ENCODE data around the gene PPP2R2D.

PPP2R2D gene

DNA sequence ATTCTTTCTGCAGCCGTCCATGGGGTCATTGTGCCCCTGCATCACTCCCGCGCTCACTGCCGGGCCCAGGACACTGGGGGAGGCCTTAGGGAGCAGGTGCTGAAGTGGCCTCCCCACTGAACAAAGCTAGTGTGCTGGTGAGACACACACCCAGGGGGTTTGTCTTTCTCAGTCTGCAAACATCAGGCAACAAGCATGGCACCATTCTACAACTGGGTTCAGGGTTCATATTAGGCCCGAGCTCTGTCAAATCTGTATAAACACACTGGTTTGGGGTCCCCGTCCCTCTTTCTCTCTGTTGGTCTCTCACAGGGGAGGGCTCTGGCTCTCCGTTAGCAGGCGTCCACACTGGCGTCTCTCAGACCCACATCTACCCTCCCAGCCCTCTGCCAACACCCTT is 11.1 kb upstream of the PPP2R2D start:
- DNase-seq (ENCODE audit: low read depth in 3 of 3): no peak

- DNase-seq (ENCODE audit: low read depth in 3 of 3): no peak
Measured at GRCh38 chr10:131890276-131891195, 10.3 kb upstream of the PPP2R2D start.

DNA sequence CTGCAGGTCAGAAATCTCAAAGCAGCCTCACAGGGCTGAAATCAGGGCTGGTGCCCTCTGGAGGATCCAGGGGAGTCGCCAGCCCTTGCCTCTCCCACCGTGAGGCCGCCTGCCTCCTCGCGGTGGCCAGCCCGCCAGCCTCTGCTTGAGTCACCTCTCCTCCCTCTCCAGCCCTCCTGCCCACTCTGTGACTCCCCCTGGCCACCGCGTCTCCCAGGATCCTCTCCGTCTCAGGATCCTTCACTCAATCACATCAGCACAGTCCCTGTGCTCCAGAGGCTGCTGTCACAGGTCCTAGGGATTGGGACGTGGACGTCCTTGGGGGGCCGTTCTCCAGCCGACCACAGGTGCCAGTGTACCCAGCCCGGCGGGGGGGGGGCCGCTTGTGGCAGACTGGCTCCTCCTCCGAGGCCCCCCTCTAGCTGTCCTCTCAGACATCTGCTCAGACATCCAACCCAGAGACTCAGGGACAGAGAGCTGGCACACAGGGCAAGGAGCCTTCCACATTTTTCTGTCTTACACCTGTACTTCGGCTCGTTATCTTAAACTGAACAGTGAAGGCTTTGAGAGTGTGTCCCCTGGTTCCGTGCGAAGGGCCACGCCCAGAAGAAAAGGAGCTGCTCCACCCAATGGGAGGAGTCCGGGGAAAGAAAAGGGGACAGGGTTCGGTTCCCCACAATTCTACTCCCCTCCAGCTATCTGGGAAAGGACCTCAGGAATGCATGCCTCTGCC is 9.4 kb upstream of the PPP2R2D start:
- no peak for DNase-seq (ENCODE audit: low read depth in 3 of 3)

DNA sequence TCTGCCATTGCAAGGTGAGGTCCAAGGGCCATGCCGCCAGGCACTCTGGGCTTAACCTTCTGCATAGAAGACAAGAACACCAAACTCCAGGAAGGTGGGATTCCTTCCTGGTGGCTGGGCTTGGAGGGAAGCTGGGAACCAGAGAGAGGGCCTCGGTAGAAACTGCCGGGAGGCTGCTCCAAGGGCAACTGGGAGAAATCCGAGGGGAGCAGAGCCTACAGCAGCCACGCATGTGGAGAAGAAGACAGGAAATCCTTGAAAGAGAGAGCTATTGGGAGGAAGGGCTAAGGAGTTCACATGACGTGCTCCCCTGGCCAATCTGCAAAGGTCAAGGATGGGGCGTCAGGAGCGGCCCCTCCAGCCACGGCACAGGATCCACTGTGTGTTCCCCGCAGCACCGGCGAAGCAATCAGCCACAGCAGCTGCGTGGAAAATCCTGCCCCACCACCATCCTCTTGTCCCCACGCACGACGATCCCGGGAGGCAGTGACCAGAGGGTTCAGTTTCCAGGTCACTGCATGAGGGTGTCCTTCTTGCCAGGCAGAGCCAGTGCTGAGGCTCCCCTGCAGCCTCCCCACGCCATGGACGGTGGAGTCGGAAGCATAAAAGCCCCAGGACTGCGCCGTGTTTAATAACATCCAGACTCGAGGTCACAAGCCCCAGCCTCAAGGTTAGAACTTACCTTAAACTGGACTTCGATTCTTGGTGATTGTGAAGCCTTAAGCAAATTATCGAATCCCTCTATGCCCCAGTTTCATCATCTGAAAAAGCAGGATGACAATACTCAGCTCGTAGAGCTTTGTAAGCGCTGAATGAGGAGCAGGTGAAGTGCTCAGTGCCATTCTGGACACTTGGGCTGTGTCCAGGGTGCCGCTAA is 8.6 kb upstream of the PPP2R2D start:
- DNase-seq (ENCODE audit: low read depth in 3 of 3): no peak

- no peak for DNase-seq (ENCODE audit: low read depth in 3 of 3)
Measured at GRCh38 chr10:131892806-131893675, 7.8 kb upstream of the PPP2R2D start.

DNA sequence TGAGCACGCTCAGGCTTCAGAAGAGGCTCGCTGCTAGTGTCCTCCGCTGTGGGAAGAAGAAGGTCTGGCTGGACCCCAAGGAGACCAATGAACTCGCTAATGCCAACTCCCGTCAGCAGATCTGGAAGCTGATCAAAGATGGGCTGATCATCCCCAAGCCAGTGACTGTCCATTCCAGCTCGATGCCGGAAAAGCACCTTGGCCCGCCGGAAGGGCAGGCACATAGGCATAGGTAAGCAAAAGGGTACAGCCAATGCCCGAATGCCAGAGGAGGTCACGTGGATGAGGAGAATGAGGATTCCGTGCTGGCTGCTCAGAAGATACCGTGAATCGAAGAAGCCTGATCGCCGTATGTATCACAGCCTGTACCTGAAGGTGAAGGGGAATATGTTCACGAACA is 5.7 kb upstream of the PPP2R2D start:
- DNase-seq (ENCODE audit: low read depth in 3 of 3): no peak

GRCh38 chr10:131896403-131896802 is 4.4 kb upstream of the PPP2R2D start:
- no peak for DNase-seq (ENCODE audit: low read depth in 3 of 3)

DNA sequence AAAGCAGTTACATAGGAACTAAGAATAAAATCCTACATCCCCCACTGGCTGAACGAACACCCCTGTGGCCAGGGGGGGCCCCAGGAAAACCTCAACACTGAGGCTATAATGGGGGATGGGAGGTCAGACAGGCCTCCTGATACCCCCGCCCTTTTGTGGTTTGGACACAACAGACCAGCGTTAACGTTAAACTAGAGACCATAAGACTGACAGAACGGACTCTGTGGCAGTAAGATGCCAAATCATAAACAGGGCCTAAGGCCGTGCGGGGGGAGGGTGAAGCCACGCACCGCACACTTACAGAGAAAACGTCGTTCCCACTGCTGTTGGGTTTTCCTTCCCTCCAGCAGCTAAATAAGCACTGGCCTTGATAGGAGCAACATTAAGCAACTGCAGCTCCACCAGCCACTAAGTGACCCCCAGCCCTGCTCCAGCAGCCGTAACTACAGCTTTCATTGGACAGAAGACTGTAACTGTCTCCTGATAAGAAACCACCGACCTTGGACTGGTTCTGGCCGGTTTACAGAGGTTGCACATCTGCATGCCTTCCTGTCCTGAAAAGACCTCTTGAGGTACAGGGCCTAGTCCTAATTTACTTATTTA is 3.4 kb upstream of the PPP2R2D start:
- DNase-seq (ENCODE audit: low read depth in 3 of 3): no peak

DNA sequence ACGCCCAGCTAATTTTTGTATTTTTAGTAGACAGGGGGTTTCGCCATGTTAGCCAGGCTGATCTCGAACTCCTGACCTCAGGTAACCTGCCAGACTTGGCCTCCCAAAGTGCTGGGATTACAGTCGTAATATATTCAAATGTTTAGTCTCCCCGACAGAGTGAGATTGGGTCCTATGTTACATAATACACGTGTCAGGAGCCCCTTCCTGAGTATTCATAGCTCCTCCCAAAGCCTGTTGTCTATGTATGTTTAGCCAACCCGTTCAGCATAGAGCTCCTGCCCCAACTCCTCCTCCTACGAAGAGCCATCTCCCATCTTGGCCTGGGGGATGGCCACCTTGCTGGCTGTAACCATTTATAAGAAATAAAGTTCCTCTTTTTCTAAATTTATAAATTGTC is 2.7 kb upstream of the PPP2R2D start:
- no peak for DNase-seq (ENCODE audit: low read depth in 3 of 3)

DNA sequence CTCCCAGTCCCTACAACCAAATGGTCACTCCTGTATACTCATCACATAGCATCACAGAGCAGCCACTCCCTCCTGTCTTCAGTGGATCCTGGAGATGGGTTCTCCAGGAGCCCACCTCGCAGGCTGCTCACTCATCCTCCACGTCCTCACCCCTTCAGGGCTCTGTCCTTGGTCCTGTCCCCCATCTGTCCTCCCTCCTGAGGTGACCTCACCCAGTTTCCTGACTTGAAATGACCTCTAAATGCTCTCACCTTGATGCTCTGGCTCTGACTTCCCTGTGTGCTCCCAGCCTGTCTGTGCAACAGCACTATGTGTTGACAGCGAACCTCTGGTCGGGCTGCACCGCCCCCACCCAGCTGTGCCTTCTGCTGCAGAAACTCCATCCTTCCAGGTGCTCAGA is 2.1 kb upstream of the PPP2R2D start:
- DNase-seq (ENCODE audit: low read depth in 3 of 3): no peak

DNA sequence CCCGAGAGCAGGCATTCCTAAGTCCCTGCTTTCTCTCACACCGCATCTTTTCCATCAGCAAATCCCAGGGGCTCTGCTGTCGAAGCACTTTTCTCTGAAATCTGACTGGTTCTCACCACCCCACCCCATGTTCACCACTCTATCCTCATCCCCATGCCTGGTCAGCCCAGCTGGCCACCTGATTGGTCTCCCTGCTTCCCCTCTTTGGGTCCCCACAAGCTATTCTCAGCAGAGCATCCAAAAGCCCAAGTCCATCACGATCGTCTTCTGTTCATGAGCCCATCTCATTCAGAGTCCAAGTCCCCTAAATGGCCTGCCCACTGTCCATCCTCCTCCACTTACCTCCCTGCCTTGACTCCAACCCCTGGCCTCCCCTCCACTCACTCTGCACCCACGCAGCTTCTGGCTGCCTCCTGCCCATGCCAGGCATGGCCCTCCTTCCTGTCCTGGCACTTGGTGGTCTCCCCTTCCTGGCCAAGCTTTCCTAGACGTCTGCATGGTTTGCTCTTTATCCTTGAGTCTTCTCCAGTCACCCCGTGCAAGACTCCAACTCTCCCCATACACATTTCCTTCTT is 1.6 kb upstream of the PPP2R2D start:
- DNase-seq (ENCODE audit: low read depth in 3 of 3): no peak

DNA sequence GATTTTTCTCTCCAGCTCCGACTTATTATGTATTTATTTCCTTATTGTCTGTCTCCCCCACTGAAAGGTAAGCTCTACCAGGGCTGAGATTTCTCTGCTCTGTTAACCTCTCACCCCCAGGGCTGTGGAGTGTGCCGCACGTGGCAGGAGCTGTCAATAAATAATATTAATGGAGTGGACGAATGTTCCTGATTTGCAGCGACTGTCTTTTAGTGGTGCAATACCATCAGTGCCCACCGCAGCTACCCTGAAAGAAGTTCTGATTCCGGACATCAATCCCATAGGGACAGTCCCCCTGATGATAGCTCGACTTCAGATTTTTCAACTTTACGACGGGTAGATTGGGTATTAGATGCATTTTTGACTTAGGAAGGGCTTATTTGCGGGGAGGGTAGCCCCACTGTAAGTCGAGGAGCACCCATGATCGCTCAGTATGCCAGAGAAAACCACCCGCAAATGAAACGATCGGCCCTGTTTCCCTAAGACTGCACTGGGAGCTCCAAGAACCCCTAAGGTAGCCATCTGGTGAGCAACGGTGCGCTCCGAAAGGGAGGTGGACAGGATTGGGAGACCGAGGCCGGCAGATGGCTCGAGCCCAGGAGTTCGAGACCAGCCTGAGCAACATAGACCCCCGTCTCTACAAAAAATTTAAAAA is 986 bp upstream of the PPP2R2D start:
- DNase-seq (ENCODE audit: low read depth in 3 of 3): no peak

- peak in 1 of 3 experiments; percentile 39 for DNase-seq (ENCODE audit: low read depth in 3 of 3)
Measured at GRCh38 chr10:131901181-131901829, 497 bp downstream of the PPP2R2D start.

DNA sequence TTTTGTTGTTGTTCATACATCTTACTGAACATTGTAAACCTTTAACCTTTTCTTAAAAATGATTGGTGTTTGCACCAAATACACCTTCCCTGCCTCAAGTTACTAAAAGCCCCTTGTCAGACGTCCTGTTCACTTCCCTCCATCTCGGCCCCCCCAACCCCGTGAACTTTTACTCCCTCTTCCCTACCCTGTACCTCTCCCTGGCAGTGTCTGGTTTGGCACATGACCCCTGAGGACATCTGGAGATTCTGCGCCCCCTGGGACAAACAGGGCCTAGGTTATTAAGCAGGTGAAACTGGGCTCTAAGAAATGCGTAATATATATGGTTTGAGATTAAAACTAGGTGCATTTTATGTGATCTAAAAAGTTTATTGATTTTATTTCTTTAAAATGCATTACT is 1.4 kb downstream of the PPP2R2D start:
- no peak for DNase-seq (ENCODE audit: low read depth in 3 of 3)

DNA sequence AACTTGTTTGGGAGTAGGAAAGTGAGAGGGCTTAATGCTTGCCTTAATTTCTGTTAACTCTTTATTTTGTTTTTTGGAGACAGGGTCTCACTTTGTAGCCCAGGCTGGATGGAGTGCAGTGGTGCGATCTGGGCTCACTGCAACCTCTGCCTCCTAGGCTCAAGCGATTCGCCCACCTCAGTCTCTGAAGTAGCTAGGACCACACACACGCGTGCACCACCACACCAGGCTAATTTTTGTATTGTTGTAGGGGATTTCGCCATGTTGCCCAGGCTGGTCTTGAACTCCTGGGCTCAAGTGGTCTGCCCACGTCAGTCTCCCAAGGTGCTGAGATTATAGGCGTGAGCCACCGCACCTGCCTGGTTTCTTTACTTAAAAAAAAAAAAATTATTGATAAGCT is 1.9 kb downstream of the PPP2R2D start:
- DNase-seq (ENCODE audit: low read depth in 3 of 3): no peak

DNA sequence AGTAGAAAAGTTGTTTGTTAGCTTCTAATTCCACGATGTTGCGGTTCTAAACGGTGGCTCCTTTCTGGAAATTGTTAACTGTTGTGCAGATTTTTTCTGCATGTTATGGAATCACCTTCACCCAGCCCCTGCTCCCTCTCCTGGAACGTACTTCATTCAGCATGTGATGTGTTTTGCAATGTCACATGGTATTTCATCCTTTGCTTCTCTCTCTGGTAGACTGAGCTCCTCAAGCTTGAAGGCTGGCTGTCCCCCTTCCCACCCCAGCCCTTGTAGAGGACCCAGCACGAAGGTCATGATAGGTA is 4.4 kb downstream of the PPP2R2D start:
- DNase-seq (ENCODE audit: low read depth in 3 of 3): no peak

- no peak for DNase-seq (ENCODE audit: low read depth in 3 of 3)
Measured at GRCh38 chr10:131905603-131906268, 4.9 kb downstream of the PPP2R2D start.

DNA sequence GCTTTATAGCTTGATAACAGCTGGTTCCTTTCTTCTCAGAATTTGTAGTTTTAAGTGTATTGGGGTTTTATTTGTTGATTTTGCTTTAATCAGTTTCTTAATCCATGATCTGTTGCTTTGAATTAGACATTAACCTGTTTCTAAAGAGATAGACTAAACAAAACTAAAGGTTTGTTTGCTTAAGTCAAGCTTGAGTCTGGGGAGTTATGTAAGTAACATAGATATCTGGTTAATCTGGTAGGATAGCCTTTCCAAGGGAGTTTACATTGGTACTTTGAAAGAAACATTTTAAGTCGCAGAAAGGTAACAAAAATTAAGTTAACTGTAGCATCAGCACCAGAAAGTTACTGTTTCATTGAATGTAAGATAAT is 5.4 kb downstream of the PPP2R2D start:
- no peak for DNase-seq (ENCODE audit: low read depth in 3 of 3)

DNA sequence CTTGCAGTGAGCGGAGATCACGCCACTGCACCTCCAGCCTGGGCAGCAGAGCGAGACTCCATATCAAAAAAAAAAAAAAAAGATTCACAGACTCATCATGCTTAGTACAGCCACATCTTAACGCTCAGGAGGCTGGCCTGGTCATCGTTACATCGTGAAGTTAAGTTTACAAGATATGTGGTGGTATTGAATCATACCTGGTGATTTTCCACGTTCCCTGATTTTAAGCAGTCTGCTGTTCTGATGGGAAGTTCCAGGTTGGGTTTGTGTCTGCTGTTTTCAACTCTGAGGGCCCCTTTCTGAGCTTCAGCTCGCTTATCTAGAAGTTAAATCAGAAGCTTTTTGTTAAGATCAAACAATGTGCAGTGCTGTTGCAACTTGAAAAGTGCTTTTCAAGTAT is 6.9 kb downstream of the PPP2R2D start:
- DNase-seq (ENCODE audit: low read depth in 3 of 3): no peak
